HG02885 (cell line): ENCODE measurements around the gene CASZ1.

Source experiments
- ATAC-seq: cut with Tn5 transposase; IDR thresholded peaks from one replicate; pipeline ENCODE4 v1.9.1; 2021; ENCODE audit warnings: mild to moderate bottlenecking; ENCODE audit not compliant: unreplicated experiment, poor library complexity

CASZ1 gene

DNA sequence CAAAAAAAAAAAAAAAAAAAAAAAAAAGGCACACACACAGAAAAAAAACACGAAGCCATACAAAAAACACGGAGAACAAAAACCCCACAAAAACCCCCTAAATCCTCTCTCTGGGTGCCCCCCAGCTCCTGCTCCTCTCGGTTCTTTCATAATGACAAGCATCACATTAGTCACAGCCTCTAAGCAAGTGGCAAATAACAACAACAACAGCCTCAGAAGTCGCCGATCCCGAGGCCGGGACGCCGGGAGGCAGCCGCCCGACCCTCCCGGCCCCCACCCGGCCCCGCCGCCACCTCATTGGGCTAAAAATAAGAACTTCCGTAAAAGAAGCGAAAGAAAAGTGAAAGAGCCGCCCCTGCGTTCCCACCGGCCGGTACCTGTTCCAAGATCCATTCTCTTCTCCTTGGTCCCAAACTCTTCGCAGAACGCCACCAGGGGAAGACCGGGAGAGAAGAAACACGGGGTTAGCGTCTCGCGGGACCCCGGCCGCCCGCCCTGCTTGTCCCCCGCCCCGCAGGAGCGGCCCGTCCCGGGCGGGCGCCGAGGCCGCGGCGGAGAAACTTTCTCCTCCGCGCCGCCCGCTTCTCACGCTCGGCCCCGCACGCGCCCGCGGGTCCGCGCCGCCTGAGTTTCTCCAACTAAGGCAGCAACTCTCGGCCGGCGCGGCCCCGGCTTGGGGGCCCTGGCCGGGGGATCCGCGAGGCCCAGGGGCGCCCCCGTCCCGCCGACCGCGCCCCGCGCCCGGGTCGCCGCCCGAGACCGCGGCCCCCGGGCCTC lies 102.8 kb downstream of the CASZ1 start:
- ATAC-seq = peak; percentile 30

DNA sequence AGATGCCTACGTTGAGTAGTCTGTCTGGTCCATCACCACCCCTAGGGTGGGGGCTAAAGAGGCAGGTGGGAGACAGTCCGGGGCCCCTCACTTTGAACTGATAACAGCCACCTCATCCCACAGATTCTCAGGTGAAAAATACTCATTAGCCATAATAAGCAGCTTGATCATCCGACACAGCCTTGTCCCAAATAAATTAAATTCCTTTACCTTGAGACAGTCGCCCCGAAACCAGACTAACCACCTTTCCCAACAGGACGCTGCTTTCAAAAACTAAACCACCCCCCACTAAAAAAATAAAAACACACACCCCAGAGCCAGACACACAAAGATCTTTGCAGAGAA lies 103.3 kb downstream of the CASZ1 start:
- no peak for ATAC-seq

- no peak for ATAC-seq
Observed at GRCh38 chr1:10692401-10693021, 103.9 kb downstream of the CASZ1 start.

- ATAC-seq = no peak
Observed at GRCh38 chr1:10691740-10692125, 104.7 kb downstream of the CASZ1 start.

DNA sequence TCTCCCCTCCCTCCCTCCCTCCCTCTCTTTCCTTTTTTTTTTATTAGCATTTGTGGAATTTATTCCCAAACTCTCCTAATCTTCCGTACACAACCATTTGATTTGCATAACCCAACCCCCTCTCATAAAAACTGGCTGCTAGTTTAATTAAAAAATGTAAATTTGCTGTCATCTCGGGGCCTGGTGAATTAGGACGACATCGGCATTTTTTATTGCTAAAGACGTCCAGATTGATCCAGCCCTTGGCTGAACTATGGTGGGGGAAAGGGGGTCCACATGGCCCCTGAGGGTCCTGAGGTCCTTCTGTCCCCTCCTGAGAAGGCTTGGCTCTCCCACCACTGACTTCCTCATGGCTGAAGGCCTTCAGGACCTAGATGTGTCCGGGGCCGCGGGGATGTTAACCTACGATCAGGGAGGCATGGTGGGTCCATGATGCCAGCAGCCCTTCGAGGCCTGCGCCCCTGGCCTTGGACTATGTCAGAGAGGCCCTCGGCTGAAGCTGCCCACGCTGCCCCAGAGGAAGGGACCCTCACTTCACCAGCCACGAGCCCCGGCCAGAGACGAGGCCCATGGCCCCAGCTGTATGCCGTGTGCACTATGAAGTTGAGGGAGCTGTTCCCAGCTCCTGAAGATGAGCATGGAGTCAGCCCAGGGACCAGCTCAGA lies 105.2 kb downstream of the CASZ1 start:
- no peak for ATAC-seq

- ATAC-seq = no peak
Observed at GRCh38 chr1:10690484-10690883, 106.0 kb downstream of the CASZ1 start.

DNA sequence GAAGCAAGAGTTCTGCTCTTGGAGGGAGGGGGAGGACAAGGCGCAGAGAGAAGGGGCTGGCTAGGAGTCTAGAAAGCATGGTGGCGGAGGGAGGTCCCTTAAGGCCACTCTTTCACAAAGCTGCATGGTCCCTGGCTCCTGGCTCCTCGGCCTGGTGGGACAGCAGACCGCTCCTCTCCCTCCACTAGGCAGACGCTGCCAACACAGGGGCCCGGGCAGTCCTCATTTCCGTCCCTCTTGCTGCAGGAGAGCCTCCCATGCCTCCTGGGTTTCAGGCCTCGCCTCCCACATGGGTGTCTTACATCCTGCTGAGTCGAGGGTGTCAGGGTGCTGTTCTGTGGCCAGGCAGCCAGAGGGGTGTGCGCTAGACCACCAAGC lies 108.0 kb downstream of the CASZ1 start:
- no peak for ATAC-seq

DNA sequence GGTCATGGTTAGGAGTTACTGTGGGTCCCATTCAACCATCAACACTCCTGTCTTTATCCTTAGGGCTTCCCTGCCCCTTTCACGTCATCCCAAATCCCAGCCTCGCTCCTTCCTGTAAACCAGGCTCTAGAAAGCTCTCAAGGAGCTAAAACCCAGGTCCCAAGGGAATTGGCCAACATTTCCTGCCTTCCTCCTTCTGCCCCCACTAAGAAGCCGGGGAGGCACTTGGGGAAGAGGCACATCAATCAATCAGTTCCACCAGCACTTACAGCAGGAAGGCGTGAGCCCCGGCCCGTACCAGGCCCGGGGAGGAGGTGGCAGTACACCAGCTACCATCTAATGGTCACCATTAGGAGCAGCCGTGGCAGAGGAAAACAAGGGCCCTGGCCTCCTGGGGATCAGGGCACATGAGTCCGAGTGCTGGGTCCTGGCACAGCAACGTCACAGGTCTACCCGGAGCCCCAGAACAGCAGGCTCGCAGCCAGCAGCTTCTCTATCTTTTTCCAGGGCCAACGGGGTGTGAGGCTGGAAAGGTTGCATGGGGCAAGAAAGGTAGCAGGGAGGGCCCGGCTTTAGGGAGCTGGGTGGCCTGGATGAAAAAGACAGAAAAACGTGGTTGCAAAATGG lies 108.6 kb downstream of the CASZ1 start:
- no peak for ATAC-seq

DNA sequence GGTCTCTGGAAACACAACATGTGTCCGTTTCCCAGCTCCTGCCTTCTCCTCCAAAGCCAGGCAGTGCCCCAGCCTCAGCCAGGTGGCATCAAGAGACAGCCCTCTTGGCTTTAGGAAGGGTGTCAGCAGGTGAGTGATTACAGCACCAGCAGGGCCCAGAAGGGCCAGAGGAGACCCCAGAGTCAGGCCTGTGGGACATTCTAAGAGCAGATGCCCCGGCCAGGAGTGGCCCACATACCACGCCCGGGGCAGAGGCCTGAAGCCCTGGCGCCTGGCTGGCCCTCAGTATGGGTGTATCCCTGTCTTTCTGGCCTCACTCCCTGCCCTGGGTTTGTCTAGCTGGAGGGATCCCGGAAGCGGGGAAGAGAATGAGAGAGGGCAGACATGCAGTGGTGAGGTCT lies 109.2 kb downstream of the CASZ1 start:
- ATAC-seq = no peak

DNA sequence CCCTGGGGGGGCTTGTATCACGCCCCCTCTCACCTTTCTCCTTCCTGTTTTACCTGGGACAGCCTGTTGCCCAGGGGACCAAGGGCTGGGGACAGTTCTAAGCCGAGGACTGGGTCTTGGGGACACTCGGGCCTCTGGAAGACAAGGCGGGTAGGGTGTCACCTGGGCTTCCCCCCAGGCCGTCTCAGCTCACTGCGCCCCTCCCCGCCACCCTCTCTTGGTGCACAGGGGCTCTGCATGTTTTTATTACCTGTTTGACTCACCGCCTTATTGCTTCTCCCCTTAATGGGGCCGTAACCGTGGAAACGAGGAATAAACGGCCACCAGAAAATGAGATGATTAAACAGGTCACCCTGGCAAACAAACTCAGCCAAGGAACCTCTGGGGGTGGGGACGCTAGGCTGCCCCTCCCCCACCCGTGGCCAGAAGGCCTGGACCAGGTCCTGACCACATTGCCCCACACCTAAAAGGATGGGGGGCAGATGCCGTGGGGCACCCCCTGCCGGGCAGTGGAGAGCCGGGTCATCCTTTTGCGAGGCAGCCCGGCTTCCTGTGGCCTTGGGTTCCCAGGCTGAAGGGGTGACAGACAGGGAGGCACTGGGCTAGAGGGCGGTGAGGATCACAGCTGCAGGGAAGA lies 109.9 kb downstream of the CASZ1 start:
- no peak for ATAC-seq

GRCh38 chr1:10685808-10686403 lies 110.5 kb downstream of the CASZ1 start:
- ATAC-seq = no peak

GRCh38 chr1:10685196-10685807 lies 111.1 kb downstream of the CASZ1 start:
- no peak for ATAC-seq

DNA sequence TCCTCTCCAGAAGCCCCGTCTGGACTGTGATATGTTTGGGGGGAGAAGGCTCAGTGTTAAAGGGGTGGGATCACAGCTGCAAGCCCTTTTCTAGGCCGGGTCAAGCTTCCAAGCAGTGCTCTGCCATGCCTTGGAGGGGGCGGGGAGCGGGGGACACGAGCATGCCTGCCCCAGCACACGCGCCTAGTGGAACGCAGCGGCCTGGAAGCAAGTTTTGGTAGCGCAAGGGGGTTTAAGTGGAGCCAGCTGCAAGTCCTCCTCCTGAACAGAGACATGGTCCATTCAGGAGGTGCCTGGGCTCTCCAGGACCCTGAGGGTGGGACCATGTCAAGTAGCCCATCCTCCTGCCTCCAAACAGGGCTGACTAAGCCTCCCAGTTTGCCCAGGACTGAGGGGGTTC lies 112.2 kb downstream of the CASZ1 start:
- ATAC-seq = no peak

DNA sequence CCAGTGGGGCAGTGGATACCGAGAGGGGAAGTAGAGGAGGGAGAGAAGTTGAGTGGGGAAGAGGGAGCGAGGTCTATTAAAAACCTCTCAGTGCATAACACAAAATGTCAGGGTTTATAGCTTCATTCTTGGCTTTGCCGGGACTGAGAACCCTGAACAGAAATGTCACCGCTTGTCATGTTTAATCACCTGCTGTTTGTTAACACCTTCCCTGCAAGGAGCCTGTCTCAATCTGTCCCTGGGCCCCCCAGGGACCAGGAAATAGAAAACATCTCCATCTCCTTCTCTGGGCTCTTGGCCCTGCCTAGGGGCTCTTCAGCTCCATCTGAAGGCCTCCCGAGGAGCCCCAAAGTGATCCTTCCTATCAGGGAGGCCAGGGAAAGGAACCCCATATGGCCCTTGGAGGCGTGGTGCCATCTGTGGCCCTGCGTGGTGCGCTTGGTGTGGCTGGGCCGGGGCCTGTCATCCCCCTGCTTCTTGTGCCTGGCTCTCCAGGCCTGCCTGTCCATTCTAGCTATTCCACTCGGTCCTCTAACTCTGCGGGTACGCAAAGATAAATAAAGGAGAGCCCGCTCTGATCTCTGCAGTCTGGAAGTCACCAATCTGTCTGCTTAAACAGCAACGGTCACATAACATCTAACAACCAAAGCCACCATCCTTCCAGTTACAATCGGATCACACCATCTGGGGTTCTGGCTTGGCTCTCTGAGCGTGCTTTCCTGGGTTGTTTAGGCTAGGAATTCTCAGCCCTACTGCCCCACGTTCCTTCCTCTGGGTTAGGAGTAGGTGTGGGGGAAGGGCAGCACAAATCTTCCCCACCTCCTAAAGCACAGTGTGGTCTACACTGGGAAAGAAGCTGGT lies 113.8 kb downstream of the CASZ1 start:
- no peak for ATAC-seq

- no peak for ATAC-seq
Observed at GRCh38 chr1:10682108-10682445, 114.4 kb downstream of the CASZ1 start.

GRCh38 chr1:10681296-10682107 lies 114.9 kb downstream of the CASZ1 start:
- no peak for ATAC-seq

DNA sequence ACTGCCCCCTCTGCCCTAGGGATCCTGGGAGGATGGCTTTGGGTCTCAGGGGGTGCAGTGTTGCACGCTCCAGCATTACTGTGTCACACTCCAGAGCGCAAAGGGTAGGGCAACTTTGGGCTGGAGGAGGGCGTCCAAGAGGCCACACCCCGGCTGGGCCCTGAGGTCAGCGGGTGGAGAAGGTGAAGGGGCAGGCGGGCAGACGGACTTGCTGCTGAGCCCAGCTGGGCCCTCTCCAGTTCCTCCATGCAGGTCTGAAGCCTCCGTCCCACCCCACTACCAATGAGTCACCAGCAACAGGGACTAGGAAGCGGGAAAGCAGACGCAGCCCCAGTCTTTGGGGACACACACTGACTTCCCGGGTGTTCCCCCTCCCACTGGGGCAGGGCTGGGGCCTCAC lies 116.0 kb downstream of the CASZ1 start:
- no peak for ATAC-seq

DNA sequence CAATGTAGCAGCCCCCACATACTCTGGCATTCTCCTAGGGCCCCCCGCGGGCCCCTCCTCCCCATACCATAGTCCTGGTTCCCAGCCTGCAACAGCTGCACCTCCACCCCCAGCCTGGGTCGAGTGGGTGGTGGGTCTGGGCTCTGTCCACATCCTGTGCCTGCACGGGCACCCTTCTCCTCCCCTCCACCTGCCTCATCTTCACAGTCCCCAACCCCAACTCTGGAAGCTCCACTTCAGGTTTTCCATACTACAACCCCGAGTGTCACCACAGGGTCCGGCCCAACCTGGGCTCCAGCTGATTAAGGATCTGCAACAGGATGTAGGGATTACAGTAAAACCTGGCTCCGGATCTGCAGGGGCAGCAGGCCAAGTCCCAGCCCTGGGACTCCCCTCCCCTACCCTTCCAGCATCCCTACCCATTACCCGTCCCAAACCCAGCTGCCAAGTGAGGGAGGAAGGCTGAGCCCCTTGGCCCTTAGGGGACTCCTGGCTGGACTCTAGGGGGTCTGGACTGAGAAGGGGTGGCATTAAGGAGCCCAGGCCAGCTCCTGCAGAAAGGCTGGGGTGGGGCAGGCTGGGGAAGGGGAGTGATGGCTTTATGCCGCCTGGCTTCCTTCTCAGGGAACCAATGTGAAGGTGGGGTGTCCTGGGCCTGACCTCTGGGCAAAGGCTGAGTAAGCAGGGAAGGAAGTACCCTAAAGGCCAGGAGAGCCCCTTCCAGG lies 116.8 kb downstream of the CASZ1 start:
- ATAC-seq = no peak
